Pancreas (tissue), 10 donors: ENCODE results near the gene TMEM132C. TPM values are rescaled to one million over a fixed set of nuclear protein-coding genes. Genes with fewer than 3 reads are reported as not detected.

Source experiments
- ATAC-seq, 4 donors: fragments of 200-7000 bp; cut with Tn5 transposase; one replicate each; pipeline versions ENCODE4 v1.8.0 to v1.9.1; 2020; ENCODE audit warnings: mild to moderate bottlenecking in 4 of 4, moderate library complexity in 4 of 4
- DNase-seq, 6 donors: peaks; one replicate each; pipeline ENCODE4 v3.0.0-alpha.2; 2020
- FAIRE-seq: peaks from 2 replicates; lab custom pipeline; 2012; peaks lifted over from hg19 to GRCh38; lab: Jason Lieb, UNC
- H3K27ac ChIP-seq, 4 donors: fragments of 200-600 bp; sonication (generic); 1 replicate in 3 of 4; 2 replicates in 1 of 4; pipeline versions ENCODE4 v1.5.0 to v1.8.0; 2020
- H3K27me3 ChIP-seq, 4 donors: fragments of 200-600 bp; one replicate each; pipeline ENCODE4 v1.8.0; 2021
- H3K36me3 ChIP-seq, 3 donors: fragments of 200-600 bp; sonication (generic) in 1 of 3; one replicate each; pipeline versions ENCODE4 v1.5.0 to v1.8.0; 2020 to 2021
- H3K4me1 ChIP-seq, 3 donors: fragments of 200-600 bp; one replicate each; pipeline ENCODE4 v1.8.0; 2021
- H3K4me3 ChIP-seq, 4 donors: fragments of 200-600 bp; sonication (generic) in 2 of 4; one replicate each; pipeline versions ENCODE4 v1.5.0 to v1.8.0; 2020 to 2021
- H3K9me3 ChIP-seq, 4 donors: fragments of 200-600 bp; one replicate each; pipeline ENCODE4 v1.8.0; 2021
- whole genome bisulfite sequencing, 2 donors: extraction: QIAGEN DNeasy Blood & Tissue Kit; methylation state at CpG; one replicate each; pipeline ENCODE4 v1.1.7; 2013; 5-methylcytosine and 5-hydroxymethylcytosine counted together
- intact Hi-C, 3 donors: fragments of 100-400 bp; cut with DNase I; formaldehyde crosslinking; loops; one replicate each; pipeline versions ENCODE4 v1.11.1 to v1.14.2; 2022
- polyA plus RNA-seq, 2 donors: library from polyadenylated mRNA; stranded (reverse); fragments of 200-250 nt; gene quantifications; one replicate each; pipeline ENCODE4 v1.2.3, GENCODE V29; 2013
- total RNA-seq, 6 donors: library from RNA; stranded (reverse); fragmentation: NEBNext Ultra II Directional in 4 of 6; extraction: Animal tissue kit (Norgen Biotek cat#: 25700) in 4 of 6; gene quantifications; one replicate each; pipeline versions ENCODE4 v1.2.1 to v1.2.4, GENCODE V29; 2021 to 2023
- TF ChIP-seq, protein P1 (sequence below), 4 donors: fragments of 200-600 bp; sonication (generic) in 3 of 4; IDR thresholded peaks; one replicate each; pipeline versions ENCODE4 v1.5.0 to v1.8.0; 2021; ENCODE audit warnings: antibody characterized with exemption in 4 of 4
- donor health status: healthy with polysubstance abuse.
- donor health status: DM: no; HTN: no; CAD: no; lungs with moderate emphysema.
- donor health status: DM: no; HTN: no; CAD: no.
- donor health status: control.
- donor health status: control.
- donor health status: Bipolar disorder and iron deficiency.
- donor health status: DM: yes; HTN: yes; CAD: no.
- donor health status: DM: no; HTN: no; CAD: no.
- donor health status: DM: no; HTN: no; CAD: no.
- donor health status: DM: yes; HTN: yes; CAD: no.

Gene TMEM132C
- total and polyA plus RNA-seq, 8 donors = 0.63 to 5.8 (median 3.1) TPM

DNA sequence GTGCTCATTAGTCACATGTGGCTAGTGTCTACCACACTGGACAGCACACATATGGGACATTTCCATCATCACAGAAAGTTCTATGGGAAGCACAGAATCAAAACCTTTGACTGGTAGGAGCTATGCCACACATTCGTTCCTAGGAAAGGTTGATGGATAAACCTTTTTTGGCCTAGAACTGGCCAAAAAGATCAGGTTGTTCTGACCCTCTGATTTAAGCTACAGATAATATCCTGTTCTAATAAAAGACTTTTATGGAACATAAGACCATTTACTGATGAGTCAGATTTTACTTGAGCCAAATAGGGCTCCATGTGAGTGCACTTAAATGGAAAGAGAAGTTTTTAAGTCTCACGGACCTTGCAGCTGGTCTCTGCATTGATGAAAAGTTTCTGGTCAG, 413.6 kb downstream of the TMEM132C start:
- Histone ChIP-seq H3K27ac (no peak overlapping the region), H3K4me3 (no peak overlapping the region), H3K36me3 (no peaks in the 10 kb centered on the region), H3K9me3 (no peaks in the 10 kb centered on the region), H3K4me1 (no peaks in the 10 kb centered on the region), H3K27me3 (no peaks in the 10 kb centered on the region)
- WGBS, 2 donors = 35 to 45% methylated on average over 2 of the region's 2 CpGs
- DNase-seq (no peak), FAIRE-seq (no peak), ATAC-seq (no peak)
- intact Hi-C loops = no loop called here
- TF ChIP-seq, protein P1, sequence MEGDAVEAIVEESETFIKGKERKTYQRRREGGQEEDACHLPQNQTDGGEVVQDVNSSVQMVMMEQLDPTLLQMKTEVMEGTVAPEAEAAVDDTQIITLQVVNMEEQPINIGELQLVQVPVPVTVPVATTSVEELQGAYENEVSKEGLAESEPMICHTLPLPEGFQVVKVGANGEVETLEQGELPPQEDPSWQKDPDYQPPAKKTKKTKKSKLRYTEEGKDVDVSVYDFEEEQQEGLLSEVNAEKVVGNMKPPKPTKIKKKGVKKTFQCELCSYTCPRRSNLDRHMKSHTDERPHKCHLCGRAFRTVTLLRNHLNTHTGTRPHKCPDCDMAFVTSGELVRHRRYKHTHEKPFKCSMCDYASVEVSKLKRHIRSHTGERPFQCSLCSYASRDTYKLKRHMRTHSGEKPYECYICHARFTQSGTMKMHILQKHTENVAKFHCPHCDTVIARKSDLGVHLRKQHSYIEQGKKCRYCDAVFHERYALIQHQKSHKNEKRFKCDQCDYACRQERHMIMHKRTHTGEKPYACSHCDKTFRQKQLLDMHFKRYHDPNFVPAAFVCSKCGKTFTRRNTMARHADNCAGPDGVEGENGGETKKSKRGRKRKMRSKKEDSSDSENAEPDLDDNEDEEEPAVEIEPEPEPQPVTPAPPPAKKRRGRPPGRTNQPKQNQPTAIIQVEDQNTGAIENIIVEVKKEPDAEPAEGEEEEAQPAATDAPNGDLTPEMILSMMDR (IDR thresholded peaks at IDR 0.05) = no peak

DNA sequence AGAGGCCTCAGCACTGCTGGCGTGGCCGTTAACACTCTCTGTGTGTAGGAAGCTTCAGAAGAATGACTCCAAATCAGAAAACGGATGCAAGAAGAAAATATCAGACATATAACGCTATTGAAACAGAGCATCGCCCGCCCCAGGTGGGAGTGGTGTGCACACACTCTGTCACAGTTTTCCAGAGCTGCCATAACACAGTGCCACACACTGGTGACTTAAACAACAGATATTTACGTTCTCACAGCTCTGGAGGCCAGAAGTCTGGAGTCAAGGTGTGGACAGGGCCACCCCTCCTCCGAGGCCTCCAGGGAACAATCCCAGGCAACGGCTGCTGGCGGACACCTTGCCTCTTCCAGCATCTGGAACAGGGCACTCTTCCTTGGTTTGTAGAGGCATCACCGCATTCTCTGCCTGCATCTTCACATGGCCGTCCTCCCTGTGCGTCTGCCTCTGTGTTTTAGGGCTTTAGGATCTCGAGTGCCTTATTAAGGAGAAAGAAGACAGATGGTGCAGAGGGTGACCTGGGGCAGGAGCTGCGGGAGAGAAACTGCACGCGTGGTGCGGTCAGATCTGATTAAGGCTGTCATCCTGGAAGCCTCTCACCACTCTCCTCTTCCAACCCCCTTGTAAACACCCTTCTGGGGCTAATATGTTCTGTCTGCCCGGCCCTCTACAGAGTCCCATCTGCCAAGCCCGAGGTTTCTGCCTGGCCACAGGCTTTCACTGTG, 415.7 kb downstream of the TMEM132C start:
- intact Hi-C loops = no loop called here
- Histone ChIP-seq H3K36me3 (no peaks in the 10 kb centered on the region), H3K9me3 (no peaks in the 10 kb centered on the region), H3K27me3 (no peaks in the 10 kb centered on the region), H3K4me1 (no peaks in the 10 kb centered on the region), H3K27ac (no peak overlapping the region), H3K4me3 (no peak overlapping the region)
- FAIRE-seq (no peak), DNase-seq (no peak), ATAC-seq (no peak)
- WGBS, 2 donors = 63 to 77% methylated on average over 20 of the region's 20 CpGs
- TF ChIP-seq, protein P1 (IDR thresholded peaks at IDR 0.05) = no peak

DNA sequence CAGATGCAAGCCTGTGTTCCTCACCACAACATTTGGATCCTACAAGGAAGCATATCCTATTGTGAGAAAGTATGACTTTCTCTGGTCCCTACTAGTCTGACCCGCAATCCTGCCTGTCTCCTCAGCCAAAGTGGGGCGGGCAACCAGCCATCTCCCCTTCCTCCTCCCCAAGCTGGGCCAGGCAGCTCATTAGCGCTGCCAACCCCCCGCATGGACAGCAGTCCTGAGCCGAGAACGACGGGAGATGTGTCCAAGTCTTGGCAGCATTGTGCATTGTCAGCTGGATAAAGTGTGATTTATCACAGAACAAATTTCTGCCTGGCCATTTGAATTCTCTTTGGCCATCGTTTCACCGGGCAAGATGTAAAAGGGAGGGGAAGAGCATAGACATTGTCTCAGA, 417.4 kb downstream of the TMEM132C start:
- no peaks in the 10 kb centered on the region for H3K4me1 ChIP-seq
- no peaks in the 10 kb centered on the region for H3K9me3 ChIP-seq
- DNase-seq = no peak
- no peak for FAIRE-seq
- 30 to 34% methylated on average over 9 of the region's 9 CpGs for WGBS, 2 donors
- TF ChIP-seq, protein P1 (IDR thresholded peaks at IDR 0.05) = no peak
- intact Hi-C loops = no loop called here
- H3K27me3 ChIP-seq = no peaks in the 10 kb centered on the region
- no peak overlapping the region for H3K27ac ChIP-seq
- H3K36me3 ChIP-seq = no peaks in the 10 kb centered on the region
- ATAC-seq = no peak
- H3K4me3 ChIP-seq = no peak overlapping the region

DNA sequence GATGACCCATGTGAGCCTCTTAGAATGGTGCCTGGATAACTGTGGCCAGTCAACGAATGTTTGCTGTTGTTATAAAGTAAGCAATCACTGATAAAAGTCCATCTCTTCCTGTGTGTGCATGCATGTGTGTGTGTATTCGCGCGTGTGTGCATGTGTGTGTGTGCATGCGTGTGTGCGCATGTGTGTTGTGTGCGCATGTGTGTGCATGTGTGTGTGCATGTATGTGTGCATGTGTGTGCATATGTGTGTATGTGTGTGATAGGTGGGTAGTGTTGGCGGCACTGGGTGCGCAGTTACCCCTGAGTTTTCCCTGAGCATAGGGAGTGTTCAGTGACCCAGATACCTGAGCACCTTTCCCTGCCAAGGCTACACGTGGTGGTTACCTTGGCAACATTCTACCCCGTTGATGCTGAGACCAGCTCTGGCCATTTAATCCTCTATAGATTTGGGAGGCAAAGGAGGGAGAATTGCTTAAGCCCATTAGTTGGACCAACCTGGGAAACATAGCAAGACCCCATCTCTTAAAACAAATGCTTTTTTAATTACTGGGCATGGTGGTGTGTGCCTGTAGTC, 419.0 kb downstream of the TMEM132C start:
- TF ChIP-seq, protein P1 (IDR thresholded peaks at IDR 0.05) = no peak
- ATAC-seq (no peak), DNase-seq (no peak), FAIRE-seq (no peak)
- Histone ChIP-seq H3K4me1 (no peaks in the 10 kb centered on the region), H3K27me3 (no peaks in the 10 kb centered on the region), H3K27ac (no peak overlapping the region), H3K36me3 (no peaks in the 10 kb centered on the region), H3K9me3 (no peaks in the 10 kb centered on the region), H3K4me3 (no peak overlapping the region)
- intact Hi-C loops = no loop called here
- WGBS, 2 donors = 72 to 81% methylated on average over 11 of the region's 11 CpGs

DNA sequence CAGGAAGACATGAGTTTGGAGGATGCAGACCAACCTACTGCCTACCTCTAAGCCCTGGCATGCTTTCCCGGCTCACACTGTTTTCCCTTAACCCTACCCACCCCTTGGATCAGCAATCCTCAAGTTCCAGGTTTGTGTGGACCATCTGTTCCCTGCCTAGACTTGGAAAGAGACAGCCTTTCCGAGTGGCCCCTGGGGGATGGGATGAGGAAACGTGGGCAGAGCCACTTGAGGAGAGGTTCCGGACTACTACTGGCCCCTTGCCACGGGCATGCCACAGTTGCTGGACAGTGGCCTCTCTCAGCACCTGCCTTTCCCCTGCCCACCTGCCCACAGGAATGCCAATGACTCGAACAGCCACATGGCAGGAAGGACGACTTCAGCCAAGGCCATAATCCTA, 420.9 kb downstream of the TMEM132C start:
- H3K4me1 ChIP-seq = no peaks in the 10 kb centered on the region
- DNase-seq (no peak), FAIRE-seq (no peak), ATAC-seq (no peak)
- H3K4me3 ChIP-seq = no peak overlapping the region
- intact Hi-C loops = no loop called here
- no peaks in the 10 kb centered on the region for H3K9me3 ChIP-seq
- TF ChIP-seq, protein P1 (IDR thresholded peaks at IDR 0.05) = no peak
- no peak overlapping the region for H3K27ac ChIP-seq
- no peaks in the 10 kb centered on the region for H3K27me3 ChIP-seq
- H3K36me3 ChIP-seq = no peaks in the 10 kb centered on the region
- 48 to 63% methylated on average over 7 of the region's 7 CpGs for WGBS, 2 donors
